Upper lobe of left lung (tissue), 6 donors: ENCODE measurements around the gene CNTLN. TPM values are rescaled to one million over a fixed set of nuclear protein-coding genes. Genes with fewer than 3 reads are reported as not detected.

Experiments
- ATAC-seq, 2 donors: fragments of 200-7000 bp; cut with Tn5 transposase; one replicate each; pipeline ENCODE4 v1.9.1; 2022; ENCODE audit warnings: mild to moderate bottlenecking in 2 of 2, moderate library complexity in 2 of 2; ENCODE audit not compliant: low FRiP score in 2 of 2
- DNase-seq, 2 donors: peaks; one replicate each; pipeline ENCODE4 v3.0.0-alpha.2; 2019 to 2020
- H3K27ac ChIP-seq, 4 donors: fragments of 200-600 bp; sonication (generic); one replicate each; pipeline ENCODE4 v1.5.1; 2016 to 2019
- H3K27me3 ChIP-seq, 4 donors: fragments of 200-600 bp; sonication (generic); one replicate each; pipeline ENCODE4 v1.5.1; 2017 to 2019
- H3K36me3 ChIP-seq, 4 donors: fragments of 200-600 bp; sonication (generic); one replicate each; pipeline ENCODE4 v1.5.1; 2016 to 2019
- H3K4me1 ChIP-seq, 4 donors: fragments of 200-600 bp; sonication (generic); one replicate each; pipeline ENCODE4 v1.5.1; 2018 to 2019
- H3K4me3 ChIP-seq, 4 donors: fragments of 200-600 bp; sonication (generic); one replicate each; pipeline ENCODE4 v1.5.1; 2017 to 2019; ENCODE audit warnings: mild to moderate bottlenecking in 2 of 4, moderate library complexity in 1 of 4
- H3K9me3 ChIP-seq, 4 donors: fragments of 200-600 bp; sonication (generic); one replicate each; pipeline ENCODE4 v1.5.1; 2018 to 2019
- CTCF ChIP-seq, 6 experiments: fragments of 450-650 bp in 4 of 6; fragments of 200-600 bp in 2 of 6; sonication (generic) in 2 of 6; IDR thresholded peaks; one replicate each; pipeline ENCODE4 v1.5.1; 2016 to 2019; ENCODE audit warnings: antibody characterized with exemption in 6 of 6
- EP300 ChIP-seq, 4 donors: sonication (generic); formaldehyde crosslinking; IDR thresholded peaks; one replicate each; pipeline ENCODE4 v1.5.1; 2017; ENCODE audit warnings: antibody characterized with exemption in 4 of 4, control low read depth in 2 of 4
- POLR2A ChIP-seq, 4 donors: fragments of 450-650 bp; IDR thresholded peaks; one replicate each; pipeline ENCODE4 v1.5.1; 2016 to 2017; ENCODE audit warnings: antibody characterized with exemption in 4 of 4, mild to moderate bottlenecking in 2 of 4
- POLR2AphosphoS5 ChIP-seq, 2 donors: sonication (generic); formaldehyde crosslinking; IDR thresholded peaks; one replicate each; pipeline ENCODE4 v1.5.1; 2017; ENCODE audit warnings: antibody characterized with exemption in 2 of 2
- WGBS, 2 donors: methylation state at CpG; one replicate each; pipeline ENCODE4 v1.1.5; 2017 to 2018; 5-methylcytosine and 5-hydroxymethylcytosine counted together
- total RNA-seq, 6 donors: library from RNA; depleted of rRNA in 4 of 6; stranded (reverse); fragments of >200 nt in 4 of 6; gene quantifications; one replicate each; pipeline versions ENCODE4 v1.1.0 to v1.2.1, GENCODE V29; 2016 to 2021
- donor health status: DM: no; HTN: no; CAD: no; lungs with moderate emphysema.
- donor health status: DM: no; HTN: yes; CAD: no; lungs with severe emphysema.

CNTLN gene
- total RNA-seq, 6 donors from 2014 or later, result 5.5 to 58.7 (median 8.4) TPM

- H3K4me3 ChIP-seq, result no peak overlapping the region
- no peaks in the 10 kb centered on the region for H3K4me1 ChIP-seq
- no peak for TF ChIP-seq CTCF (IDR thresholded peaks at IDR 0.05)
- no peak for TF ChIP-seq POLR2AphosphoS5 (IDR thresholded peaks at IDR 0.05)
- no peak for TF ChIP-seq EP300 (IDR thresholded peaks at IDR 0.05)
- TF ChIP-seq POLR2A (IDR thresholded peaks at IDR 0.05), result no peak
- 70 to 72% methylated on average over 8 of the region's 8 CpGs for WGBS, 2 donors
- no peaks in the 10 kb centered on the region for H3K27me3 ChIP-seq
- no peaks in the 10 kb centered on the region for H3K9me3 ChIP-seq
- H3K27ac ChIP-seq, result no peak overlapping the region
- no peak for DNase-seq
- no peaks in the 10 kb centered on the region for H3K36me3 ChIP-seq
- no peak for ATAC-seq
These were observed 69.8 kb downstream of the CNTLN start for GRCh38 chr9:17204611-17205152.

GRCh38 chr9:17216011-17216410, 81.2 kb downstream of the CNTLN start:
- H3K9me3 ChIP-seq, result no peaks in the 10 kb centered on the region
- DNase-seq (no peak), ATAC-seq (no peak)
- H3K27me3 ChIP-seq, result no peaks in the 10 kb centered on the region
- H3K4me3 ChIP-seq, result no peak overlapping the region
- 77 to 81% methylated on average over 3 of the region's 3 CpGs for WGBS, 2 donors
- no peaks in the 10 kb centered on the region for H3K36me3 ChIP-seq
- no peak overlapping the region for H3K27ac ChIP-seq
- H3K4me1 ChIP-seq, result no peaks in the 10 kb centered on the region
- TF ChIP-seq CTCF (IDR thresholded peaks at IDR 0.05), result no peak
- no peak for TF ChIP-seq POLR2AphosphoS5 (IDR thresholded peaks at IDR 0.05)
- TF ChIP-seq POLR2A (IDR thresholded peaks at IDR 0.05), result no peak
- no peak for TF ChIP-seq EP300 (IDR thresholded peaks at IDR 0.05)

GRCh38 chr9:17216646-17217045, 81.8 kb downstream of the CNTLN start:
- no peak for TF ChIP-seq CTCF (IDR thresholded peaks at IDR 0.05)
- no peak for TF ChIP-seq POLR2AphosphoS5 (IDR thresholded peaks at IDR 0.05)
- no peak for TF ChIP-seq POLR2A (IDR thresholded peaks at IDR 0.05)
- no peak for TF ChIP-seq EP300 (IDR thresholded peaks at IDR 0.05)
- no peaks in the 10 kb centered on the region for H3K4me1 ChIP-seq
- H3K4me3 ChIP-seq, result no peak overlapping the region
- no peak for DNase-seq
- no peak for ATAC-seq
- WGBS, 2 donors, result 84% methylated on average over 2 of the region's 2 CpGs
- H3K27me3 ChIP-seq, result no peaks in the 10 kb centered on the region
- H3K36me3 ChIP-seq, result no peaks in the 10 kb centered on the region
- H3K27ac ChIP-seq, result no peak overlapping the region
- no peaks in the 10 kb centered on the region for H3K9me3 ChIP-seq

- Histone ChIP-seq H3K4me1 (no peaks in the 10 kb centered on the region), H3K4me3 (no peak overlapping the region), H3K27ac (no peak overlapping the region), H3K9me3 (no peaks in the 10 kb centered on the region), H3K36me3 (no peaks in the 10 kb centered on the region), H3K27me3 (no peaks in the 10 kb centered on the region)
- TF ChIP-seq POLR2A (IDR thresholded peaks at IDR 0.05), result no peak
- TF ChIP-seq POLR2AphosphoS5 (IDR thresholded peaks at IDR 0.05), result no peak
- no peak for TF ChIP-seq CTCF (IDR thresholded peaks at IDR 0.05)
- no peak for TF ChIP-seq EP300 (IDR thresholded peaks at IDR 0.05)
- ATAC-seq, result no peak
- 90 to 93% methylated on average over 2 of the region's 2 CpGs for WGBS, 2 donors
- no peak for DNase-seq
These were observed 82.4 kb downstream of the CNTLN start for GRCh38 chr9:17217272-17217671.

- ATAC-seq (no peak), DNase-seq (no peak)
- H3K27me3 ChIP-seq, result no peaks in the 10 kb centered on the region
- no peak overlapping the region for H3K27ac ChIP-seq
- H3K4me3 ChIP-seq, result no peak overlapping the region
- H3K9me3 ChIP-seq, result no peaks in the 10 kb centered on the region
- no peaks in the 10 kb centered on the region for H3K36me3 ChIP-seq
- TF ChIP-seq CTCF (IDR thresholded peaks at IDR 0.05) (no peak), POLR2A (IDR thresholded peaks at IDR 0.05) (no peak), POLR2AphosphoS5 (IDR thresholded peaks at IDR 0.05) (no peak), EP300 (IDR thresholded peaks at IDR 0.05) (no peak)
- H3K4me1 ChIP-seq, result no peaks in the 10 kb centered on the region
These were observed 84.4 kb downstream of the CNTLN start for GRCh38 chr9:17219261-17219660.
